ENCODE data around the gene PKNOX1.

DNA sequence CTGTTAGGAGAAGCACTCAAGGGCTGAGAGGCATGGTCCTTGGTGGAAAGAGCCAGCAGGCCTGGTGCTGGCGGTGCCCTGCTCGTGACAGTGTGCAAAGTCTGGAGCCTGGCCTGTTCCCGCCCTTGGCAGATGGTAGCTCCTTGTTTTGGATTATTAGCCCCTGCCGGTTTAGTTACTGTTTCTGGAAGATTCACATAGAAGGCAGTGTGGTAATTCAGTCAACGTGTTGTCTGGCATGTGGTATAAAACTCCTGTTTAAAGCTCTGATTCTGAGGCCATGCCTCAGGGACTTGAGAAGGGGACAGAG is 6.8 kb downstream of the PKNOX1 start:
- no peak for TF ChIP-seq YY1 (IDR thresholded peaks at IDR 0.05; ENCODE audit: insufficient read depth, insufficient read length)
- TF ChIP-seq SUZ12 (IDR thresholded peaks at IDR 0.05; ENCODE audit: extremely low read depth, insufficient read depth, insufficient read length), result no peak
- no peak for TF ChIP-seq ZNF274 (IDR thresholded peaks at IDR 0.05; ENCODE audit: low read depth, low read length)

Measured in NT2/D1 (cell line).